DND-41 (cell line): ENCODE data around the gene RUNX1.

ENCODE experiments used
- CTCF ChIP-seq: IDR thresholded peaks from 2 replicates; pipeline ENCODE4 v1.5.1; 2012; ENCODE audit warnings: borderline replicate concordance, low read length, moderate library complexity, mild to moderate bottlenecking; ENCODE audit not compliant: poor library complexity, severe bottlenecking; ENCODE audit errors: extremely low read depth
- EZH2 ChIP-seq: IDR thresholded peaks from 3 replicates; pipeline ENCODE4 v1.6.1; 2012; ENCODE audit warnings: borderline replicate concordance, low read depth, mild to moderate bottlenecking, moderate library complexity, low read length, inconsistent platforms; ENCODE audit not compliant: severe bottlenecking

- TF ChIP-seq CTCF (no peak), EZH2 (no peak)
These were observed 17.7 kb upstream of the RUNX1 start for GRCh38 chr21:35066824-35067223.
